ENCODE data around the gene EFS.

DNA sequence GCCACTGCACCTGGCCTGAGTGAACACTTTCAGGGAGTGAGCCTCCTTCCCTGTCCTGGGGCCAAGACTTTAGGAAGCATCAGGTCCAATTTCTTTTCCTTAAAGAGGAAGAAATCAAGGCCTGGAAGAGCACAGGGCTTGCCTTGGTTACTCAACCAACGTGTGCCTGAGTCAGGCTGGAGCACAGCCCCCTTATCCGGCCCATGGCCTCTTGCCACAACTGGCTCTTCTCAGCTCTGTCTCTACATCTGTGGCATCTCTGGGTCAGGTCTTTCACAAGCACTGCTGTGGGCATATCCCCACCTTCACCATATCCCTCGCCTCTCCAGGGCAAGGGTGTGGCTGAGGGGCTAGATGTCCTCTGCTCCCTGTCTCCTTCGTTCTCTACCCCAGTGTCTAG lies 36.3 kb upstream of the EFS start:
- TF ChIP-seq, protein P1, sequence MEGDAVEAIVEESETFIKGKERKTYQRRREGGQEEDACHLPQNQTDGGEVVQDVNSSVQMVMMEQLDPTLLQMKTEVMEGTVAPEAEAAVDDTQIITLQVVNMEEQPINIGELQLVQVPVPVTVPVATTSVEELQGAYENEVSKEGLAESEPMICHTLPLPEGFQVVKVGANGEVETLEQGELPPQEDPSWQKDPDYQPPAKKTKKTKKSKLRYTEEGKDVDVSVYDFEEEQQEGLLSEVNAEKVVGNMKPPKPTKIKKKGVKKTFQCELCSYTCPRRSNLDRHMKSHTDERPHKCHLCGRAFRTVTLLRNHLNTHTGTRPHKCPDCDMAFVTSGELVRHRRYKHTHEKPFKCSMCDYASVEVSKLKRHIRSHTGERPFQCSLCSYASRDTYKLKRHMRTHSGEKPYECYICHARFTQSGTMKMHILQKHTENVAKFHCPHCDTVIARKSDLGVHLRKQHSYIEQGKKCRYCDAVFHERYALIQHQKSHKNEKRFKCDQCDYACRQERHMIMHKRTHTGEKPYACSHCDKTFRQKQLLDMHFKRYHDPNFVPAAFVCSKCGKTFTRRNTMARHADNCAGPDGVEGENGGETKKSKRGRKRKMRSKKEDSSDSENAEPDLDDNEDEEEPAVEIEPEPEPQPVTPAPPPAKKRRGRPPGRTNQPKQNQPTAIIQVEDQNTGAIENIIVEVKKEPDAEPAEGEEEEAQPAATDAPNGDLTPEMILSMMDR (IDR thresholded peaks at IDR 0.05), result no peak
- TF ChIP-seq POLR2A (IDR thresholded peaks at IDR 0.05), result no peak

Measured in breast epithelium (tissue), 3 donors.